ENCODE data around the gene NR2F1. TPM values are rescaled to one million over a fixed set of nuclear protein-coding genes. Genes with fewer than 3 reads are reported as not detected.

Gene NR2F1
- total RNA-seq, result 115 TPM

GRCh38 chr5:93582677-93583438 lies at the start of gene NR2F1:
TSS of gene NR2F1 (plus strand) at chr5:93583222. CDS start at chr5:93585024, 1,802 bp downstream.

GRCh38 chr5:93580927-93581445 lies 2.0 kb upstream of the NR2F1 start, which contains the start of gene NR2F1-AS1:
TSS of gene NR2F1-AS1 (minus strand) at chr5:93581219.

Other genes with a start within 250 kb of the NR2F1 start
- gene NR2F1-AS1, start 2.0 kb upstream of the NR2F1 start, total RNA-seq, result 82.4 TPM
- gene POU5F2, start 158.4 kb downstream of the NR2F1 start, total RNA-seq, result 3.7 TPM